NCI-H1694 (cell line): Measurements from ENCODE around the gene PCDHGA10.
"Not testable (repeated sequence)": the region's sequence is repeated elsewhere in the genome, so short reads cannot be mapped to it uniquely, and the experiment has no call there.

Experiments
- DNase-seq: peaks from one replicate; lab custom pipeline; 2025; lab: John Stamatoyannopoulos, UW

Gene PCDHGA10

DNA sequence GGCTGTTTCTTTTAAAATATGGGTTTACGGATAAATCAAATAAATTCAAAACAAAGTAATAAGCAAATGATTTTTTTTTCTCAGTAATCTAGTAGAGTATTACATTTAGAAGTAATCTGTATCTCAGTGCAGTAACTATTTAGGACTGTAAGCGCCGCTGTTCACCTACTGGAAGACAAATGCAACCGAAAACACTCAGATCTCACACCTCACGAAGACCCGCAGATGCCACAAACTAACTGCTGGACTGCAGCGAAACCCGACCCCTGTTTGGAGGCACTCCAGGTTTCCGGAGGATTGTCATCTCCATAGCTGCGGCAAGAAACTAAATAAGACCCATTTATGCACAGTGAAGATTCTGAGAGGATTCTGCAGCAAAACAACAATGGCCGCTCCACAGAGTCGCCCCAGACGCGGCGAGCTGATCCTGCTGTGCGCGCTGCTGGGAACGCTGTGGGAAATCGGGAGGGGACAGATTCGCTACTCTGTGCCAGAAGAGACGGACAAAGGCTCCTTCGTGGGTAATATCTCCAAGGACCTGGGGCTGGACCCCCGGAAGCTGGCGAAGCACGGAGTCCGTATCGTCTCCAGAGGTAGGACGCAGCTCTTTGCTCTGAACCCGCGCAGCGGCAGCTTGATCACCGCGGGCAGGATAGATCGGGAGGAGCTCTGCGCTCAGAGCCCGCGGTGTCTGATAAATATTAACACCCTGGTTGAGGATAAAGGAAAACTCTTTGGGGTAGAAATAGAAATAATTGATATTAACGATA is 20.2 kb upstream of the PCDHGA10 start, which contains the start of gene PCDHGA8:
PCDHGA8 (plus strand) TSS at position 205 of the 770 bp plus-strand sequence; CDS start at position 386, 181 bp downstream.
- no peak for DNase-seq

DNA sequence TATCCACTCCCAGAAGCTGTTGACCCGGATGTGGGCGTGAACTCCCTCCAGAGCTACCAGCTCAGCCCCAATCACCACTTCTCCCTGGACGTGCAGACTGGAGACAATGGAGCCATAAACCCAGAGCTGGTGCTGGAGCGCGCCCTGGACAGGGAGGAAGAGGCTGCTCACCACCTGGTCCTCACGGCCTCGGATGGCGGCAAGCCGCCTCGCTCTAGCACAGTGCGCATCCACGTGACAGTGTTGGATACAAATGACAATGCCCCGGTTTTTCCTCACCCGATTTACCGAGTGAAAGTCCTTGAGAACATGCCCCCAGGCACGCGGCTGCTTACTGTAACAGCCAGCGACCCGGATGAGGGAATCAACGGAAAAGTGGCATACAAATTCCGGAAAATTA is 19.5 kb upstream of the PCDHGA10 start:
- no peak for DNase-seq

DNA sequence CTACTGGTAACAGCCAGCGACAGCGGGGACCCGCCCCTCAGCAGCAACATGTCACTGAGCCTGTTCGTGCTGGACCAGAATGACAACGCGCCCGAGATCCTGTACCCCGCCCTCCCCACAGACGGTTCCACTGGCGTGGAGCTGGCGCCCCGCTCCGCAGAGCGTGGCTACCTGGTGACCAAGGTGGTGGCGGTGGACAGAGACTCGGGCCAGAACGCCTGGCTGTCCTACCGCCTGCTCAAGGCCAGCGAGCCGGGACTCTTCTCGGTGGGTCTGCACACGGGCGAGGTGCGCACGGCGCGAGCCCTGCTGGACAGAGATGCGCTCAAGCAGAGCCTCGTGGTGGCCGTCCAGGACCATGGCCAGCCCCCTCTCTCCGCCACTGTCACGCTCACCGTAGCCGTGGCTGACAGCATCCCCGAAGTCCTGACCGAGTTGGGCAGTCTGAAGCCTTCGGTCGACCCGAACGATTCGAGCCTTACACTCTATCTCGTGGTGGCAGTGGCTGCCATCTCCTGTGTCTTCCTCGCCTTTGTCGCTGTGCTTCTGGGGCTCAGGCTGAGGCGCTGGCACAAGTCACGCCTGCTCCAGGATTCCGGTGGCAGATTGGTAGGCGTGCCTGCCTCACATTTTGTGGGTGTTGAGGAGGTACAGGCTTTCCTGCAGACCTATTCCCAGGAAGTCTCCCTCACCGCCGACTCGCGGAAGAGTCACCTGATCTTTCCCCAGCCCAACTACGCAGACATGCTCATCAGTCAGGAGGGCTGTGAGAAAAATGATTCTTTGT is 18.2 kb upstream of the PCDHGA10 start:
- DNase-seq, result not testable (repeated sequence)

DNA sequence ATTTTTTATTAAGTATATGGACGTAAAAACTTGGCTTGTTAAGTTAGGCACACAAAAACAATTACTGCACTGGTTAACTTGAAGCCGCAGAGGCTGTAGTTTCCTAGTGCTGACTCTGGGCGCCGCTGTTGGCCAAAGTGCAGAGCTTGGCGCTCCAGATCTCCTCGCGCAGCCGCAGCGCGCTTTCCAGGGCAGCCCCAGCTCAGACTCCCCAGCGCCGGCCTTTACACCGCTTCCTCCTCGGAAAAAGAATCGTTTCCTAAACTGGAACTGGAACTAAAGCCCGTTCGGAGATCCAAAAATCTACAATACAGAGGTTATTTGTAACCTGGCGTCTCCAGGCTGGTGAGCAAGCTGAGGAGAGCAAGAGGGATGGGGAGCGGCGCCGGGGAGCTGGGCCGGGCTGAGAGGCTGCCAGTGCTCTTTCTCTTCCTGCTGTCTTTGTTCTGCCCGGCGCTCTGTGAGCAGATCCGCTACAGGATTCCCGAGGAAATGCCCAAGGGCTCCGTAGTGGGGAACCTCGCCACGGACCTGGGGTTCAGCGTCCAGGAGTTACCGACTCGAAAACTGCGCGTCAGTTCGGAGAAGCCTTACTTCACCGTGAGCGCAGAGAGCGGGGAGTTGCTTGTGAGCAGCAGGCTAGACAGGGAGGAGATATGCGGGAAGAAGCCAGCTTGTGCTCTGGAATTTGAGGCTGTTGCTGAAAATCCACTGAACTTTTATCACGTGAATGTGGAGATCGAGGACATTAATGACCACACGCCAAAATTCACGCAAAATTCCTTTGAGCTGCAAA is 14.8 kb upstream of the PCDHGA10 start, which contains the start of gene PCDHGB5:
PCDHGB5 (plus strand) TSS at position 192 of the 796 bp plus-strand sequence; CDS start at position 373, 181 bp downstream.
- DNase-seq, result not testable (repeated sequence)

DNA sequence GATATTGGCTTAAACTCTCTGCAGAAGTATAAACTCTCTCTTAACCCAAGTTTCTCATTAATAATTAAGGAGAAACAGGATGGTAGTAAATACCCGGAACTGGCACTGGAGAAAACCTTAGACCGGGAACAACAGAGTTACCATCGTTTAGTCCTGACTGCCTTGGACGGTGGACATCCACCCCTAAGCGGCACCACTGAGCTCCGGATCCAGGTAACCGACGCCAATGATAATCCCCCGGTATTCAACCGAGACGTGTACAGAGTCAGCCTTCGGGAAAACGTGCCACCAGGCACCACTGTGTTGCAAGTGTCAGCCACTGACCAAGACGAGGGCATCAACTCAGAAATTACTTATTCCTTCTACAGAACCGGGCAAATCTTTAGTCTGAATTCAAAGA is 14.2 kb upstream of the PCDHGA10 start:
- DNase-seq, result no peak

DNA sequence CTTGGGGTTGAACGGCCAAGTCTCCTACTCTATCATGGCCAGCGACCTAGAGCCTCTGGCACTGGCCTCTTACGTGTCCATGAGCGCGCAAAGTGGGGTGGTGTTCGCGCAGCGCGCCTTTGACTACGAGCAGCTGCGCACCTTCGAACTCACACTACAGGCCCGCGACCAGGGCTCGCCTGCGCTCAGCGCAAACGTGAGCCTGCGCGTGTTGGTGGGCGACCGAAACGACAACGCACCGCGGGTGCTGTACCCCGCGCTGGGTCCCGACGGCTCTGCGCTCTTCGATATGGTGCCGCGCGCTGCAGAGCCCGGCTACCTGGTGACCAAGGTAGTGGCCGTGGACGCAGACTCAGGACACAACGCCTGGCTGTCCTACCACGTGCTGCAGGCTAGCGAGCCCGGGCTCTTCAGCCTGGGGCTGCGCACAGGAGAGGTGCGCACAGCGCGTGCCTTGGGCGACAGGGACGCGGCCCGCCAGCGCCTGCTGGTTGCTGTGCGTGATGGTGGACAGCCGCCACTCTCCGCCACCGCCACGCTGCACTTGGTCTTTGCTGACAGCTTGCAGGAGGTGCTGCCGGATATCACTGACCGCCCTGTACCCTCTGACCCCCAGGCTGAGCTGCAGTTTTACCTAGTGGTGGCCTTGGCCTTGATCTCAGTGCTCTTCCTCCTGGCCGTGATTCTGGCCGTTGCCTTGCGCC is 13.1 kb upstream of the PCDHGA10 start:
- no peak for DNase-seq

DNA sequence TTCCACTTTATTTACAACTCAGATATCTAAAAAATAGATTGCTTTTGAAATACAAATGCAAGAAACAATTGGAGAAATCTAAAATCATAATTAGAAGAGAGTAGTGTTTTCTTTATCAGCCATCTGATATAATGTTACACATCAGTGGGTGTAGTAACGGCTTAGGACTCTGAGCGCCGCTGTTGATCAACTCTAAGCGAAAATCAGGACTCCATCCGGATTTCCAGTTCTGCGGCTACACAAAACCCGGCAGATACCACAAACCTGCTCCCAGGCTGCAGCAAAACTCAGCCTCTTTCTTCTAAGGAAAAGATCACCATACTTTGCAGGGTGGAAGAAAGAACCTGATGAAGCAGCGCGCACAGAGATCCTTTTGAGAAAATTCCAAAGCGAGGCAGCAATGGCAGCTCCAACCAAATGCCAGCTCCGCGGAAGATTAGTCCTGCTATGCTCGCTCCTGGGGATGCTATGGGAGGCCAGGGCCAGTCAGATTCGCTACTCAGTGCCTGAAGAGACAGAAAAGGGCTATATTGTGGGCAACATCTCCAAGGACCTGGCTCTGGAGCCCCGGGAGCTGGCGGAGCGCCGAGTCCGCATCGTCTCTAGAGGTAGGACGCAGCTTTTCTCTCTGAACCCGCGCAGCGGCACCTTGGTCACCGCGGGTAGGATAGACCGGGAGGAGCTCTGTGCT is 10.1 kb upstream of the PCDHGA10 start, which contains the start of gene PCDHGA9:
PCDHGA9 (plus strand) TSS at position 226 of the 691 bp plus-strand sequence; CDS start at position 401, 175 bp downstream.
- no peak for DNase-seq

DNA sequence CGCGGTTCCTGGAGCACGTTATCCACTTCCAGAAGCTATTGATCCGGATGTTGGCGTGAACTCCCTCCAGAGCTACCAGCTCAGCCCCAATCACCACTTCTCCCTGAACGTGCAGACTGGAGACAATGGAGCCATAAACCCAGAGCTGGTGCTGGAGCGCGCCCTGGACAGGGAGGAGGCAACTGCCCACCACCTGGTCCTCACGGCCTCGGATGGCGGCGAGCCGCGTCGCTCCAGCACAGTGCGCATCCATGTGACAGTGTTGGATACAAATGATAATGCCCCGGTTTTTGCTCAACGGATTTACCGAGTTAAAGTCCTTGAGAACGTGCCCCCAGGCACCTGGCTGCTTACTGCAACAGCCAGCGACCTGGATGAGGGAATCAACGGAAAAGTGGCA is 9.4 kb upstream of the PCDHGA10 start:
- DNase-seq, result no peak

DNA sequence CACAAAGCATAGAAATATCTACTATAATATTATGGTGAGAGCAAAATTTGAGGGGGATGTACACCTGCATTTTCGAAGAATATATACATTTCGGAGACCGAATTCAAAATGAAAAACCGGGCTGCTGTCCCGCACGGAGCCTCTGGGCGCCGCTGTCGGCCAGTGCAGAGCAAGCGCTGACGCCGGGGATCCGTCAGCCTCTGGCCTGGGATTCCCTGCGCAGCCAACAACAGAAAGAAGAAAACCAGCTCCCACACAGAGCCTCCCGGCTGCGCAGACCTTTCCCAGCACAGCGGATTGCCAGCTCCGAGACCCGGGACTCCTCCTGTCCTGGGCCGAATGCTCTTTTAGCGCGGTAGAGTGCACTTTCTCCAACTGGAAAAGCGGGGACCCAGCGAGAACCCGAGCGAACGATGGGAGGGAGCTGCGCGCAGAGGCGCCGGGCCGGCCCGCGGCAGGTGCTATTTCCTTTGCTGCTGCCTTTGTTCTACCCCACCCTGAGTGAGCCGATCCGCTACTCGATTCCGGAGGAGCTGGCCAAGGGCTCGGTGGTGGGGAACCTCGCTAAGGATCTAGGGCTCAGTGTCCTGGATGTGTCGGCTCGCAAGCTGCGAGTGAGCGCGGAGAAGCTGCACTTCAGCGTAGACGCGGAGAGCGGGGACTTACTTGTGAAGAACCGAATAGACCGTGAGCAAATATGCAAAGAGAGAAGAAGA is 4.8 kb upstream of the PCDHGA10 start, which contains the start of gene PCDHGB6:
PCDHGB6 (plus strand) TSS at position 232 of the 716 bp plus-strand sequence; CDS start at position 414, 182 bp downstream.
- not testable (repeated sequence) for DNase-seq

DNA sequence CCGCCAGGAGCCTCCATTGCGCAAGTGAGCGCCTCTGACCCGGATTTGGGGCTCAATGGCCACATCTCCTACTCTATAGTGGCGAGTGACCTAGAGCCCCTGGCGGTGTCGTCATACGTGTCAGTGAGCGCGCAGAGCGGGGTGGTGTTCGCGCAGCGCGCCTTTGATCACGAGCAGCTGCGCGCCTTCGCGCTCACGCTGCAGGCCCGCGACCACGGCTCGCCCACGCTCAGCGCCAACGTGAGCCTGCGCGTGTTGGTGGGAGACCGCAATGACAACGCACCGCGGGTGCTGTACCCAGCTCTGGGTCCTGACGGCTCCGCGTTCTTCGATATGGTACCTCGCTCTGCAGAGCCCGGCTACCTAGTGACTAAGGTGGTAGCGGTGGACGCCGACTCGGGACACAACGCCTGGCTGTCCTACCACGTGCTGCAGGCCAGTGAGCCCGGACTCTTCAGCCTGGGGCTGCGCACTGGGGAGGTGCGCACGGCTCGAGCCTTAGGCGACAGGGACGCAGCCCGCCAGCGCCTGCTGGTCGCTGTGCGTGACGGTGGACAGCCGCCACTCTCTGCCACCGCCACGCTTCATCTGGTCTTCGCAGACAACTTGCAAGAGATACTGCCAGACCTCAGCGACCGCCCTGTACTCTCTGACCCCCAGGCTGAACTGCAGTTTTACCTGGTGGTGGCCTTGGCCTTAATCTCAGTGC is 3.0 kb upstream of the PCDHGA10 start:
- DNase-seq, result no peak

DNA sequence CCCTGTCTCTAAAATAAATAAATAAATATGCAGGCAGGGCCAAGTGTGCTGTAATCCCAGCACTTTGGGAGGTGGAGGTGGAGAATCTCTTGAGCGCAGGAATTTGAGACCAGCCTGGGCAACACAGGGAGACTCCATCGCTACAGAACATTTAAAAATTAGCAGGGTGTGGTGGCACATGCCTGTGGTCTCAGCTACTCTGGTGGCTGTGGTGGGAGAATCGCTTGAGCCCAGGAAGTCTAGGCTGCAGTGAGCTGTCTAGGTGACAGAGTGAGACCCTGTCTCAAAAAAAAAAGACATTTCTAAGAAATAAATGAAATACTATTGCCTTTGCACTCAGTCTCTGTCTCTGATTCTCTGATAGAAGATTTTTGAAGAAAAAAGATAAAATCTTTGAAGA is 1.2 kb upstream of the PCDHGA10 start:
- DNase-seq, result no peak

DNA sequence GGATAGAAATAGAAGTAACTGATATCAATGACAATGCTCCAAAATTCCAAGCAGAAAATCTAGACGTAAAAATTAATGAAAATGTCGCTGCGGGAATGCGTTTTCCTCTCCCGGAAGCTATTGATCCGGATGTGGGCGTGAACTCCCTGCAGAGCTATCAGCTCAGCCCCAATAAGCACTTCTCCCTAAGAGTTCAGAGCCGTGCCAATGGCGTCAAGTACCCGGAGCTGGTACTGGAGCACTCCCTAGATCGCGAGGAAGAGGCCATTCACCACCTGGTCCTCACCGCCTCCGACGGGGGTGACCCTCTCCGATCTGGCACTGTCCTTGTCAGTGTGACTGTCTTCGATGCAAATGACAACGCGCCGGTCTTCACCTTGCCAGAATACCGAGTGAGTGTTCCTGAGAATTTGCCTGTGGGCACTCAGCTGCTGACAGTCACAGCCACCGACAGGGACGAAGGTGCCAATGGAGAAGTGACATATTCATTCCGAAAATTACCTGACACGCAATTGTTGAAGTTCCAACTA is 818 bp downstream of the PCDHGA10 start:
- DNase-seq, result no peak

DNA sequence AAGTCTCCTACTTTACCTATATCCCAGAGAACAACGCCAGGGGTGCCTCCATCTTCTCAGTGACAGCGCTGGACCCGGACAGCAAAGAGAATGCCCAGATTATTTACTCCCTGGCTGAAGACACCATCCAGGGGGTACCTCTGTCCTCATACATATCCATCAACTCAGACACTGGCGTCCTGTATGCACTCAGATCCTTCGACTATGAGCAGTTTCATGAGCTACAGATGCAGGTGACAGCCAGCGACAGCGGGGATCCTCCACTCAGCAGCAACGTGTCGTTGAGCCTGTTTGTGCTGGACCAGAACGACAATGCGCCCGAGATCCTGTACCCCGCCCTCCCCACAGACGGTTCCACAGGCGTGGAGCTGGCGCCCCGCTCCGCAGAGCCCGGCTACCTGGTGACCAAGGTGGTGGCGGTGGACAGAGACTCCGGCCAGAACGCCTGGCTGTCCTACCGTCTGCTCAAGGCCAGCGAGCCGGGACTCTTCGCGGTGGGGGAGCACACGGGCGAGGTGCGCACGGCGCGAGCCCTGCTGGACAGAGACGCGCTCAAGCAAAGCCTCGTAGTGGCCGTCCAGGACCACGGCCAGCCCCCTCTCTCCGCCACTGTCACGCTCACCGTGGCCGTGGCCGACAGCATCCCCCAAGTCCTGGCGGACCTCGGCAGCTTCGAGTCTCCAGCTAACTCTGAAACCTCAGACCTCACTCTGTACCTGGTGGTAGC is 1.9 kb downstream of the PCDHGA10 start:
- not testable (repeated sequence) for DNase-seq

DNA sequence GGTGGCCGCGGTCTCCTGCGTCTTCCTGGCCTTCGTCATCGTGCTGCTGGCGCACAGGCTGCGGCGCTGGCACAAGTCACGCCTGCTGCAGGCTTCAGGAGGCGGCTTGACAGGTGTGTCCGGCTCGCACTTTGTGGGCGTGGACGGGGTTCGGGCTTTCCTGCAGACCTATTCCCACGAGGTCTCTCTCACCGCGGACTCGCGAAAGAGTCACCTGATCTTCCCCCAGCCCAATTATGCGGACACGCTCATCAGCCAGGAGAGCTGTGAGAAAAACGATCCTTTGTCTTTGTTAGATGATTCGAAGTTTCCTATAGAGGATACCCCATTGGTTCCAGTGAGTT is 2.5 kb downstream of the PCDHGA10 start:
- not testable (repeated sequence) for DNase-seq

DNA sequence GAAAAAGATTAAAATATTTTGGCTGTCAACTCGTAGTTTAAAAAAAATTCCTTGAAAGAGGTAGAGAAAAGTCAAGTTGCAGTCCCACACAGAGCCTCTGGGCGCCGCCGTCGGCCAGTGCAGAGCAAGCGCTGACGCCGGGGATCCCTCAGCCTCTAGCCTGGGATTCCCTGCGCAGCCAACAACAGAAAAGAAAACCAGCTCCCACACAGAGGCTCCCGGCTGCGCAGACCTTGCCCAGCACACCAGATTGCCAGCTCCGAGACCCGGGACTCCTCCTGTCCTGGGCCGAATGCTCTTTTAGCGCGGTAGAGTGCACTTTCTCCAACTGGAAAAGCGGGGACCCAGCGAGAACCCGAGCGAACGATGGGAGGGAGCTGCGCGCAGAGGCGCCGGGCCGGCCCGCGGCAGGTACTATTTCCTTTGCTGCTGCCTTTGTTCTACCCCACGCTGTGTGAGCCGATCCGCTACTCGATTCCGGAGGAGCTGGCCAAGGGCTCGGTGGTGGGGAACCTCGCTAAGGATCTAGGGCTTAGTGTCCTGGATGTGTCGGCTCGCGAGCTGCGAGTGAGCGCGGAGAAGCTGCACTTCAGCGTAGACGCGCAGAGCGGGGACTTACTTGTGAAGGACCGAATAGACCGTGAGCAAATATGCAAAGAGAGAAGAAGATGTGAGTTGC is 4.8 kb downstream of the PCDHGA10 start, which contains the start of gene PCDHGB7:
PCDHGB7 (plus strand) TSS at position 184 of the 679 bp plus-strand sequence; CDS start at position 367, 183 bp downstream.
- not testable (repeated sequence) for DNase-seq

DNA sequence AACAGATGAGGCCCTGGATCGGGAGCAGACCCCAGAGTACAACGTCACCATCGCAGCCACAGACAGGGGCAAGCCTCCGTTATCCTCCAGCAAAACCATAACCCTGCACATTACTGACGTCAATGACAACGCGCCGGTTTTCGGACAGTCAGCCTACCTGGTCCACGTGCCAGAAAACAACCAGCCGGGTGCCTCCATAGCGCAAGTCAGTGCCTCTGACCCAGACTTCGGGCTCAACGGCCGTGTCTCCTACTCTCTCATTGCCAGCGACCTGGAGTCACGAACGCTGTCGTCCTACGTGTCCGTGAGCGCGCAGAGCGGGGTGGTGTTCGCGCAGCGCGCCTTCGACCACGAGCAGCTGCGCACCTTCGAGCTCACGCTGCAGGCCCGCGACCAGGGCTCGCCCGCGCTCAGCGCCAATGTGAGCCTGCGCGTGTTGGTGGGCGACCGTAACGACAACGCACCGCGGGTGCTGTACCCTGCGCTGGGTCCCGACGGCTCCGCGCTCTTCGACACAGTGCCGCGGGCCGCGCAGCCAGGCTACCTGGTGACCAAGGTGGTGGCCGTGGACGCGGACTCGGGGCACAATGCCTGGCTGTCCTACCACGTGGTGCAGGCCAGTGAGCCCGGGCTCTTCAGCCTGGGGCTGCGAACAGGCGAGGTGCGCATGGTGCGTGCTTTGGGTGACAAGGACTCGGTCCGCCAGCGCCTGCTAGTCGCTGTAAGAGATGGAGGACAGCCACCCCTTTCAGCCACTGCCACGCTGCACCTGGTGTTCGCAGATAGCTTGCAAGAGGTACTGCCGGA is 6.5 kb downstream of the PCDHGA10 start:
- no peak for DNase-seq
